EL (cell line): ENCODE results near the gene NARS2.

Experiments
- DNase-seq: peaks from one replicate; pipeline ENCODE4 v3.0.0-alpha.2; 2016

Gene NARS2

GRCh38 chr11:78428266-78428636 lies 146.4 kb downstream of the NARS2 start:
- no peak for DNase-seq

GRCh38 chr11:78427615-78428265 lies 146.9 kb downstream of the NARS2 start:
- no peak for DNase-seq

- no peak for DNase-seq
Observed at GRCh38 chr11:78426845-78427244, 147.8 kb downstream of the NARS2 start.

GRCh38 chr11:78425399-78426070 lies 149.1 kb downstream of the NARS2 start:
- DNase-seq, result no peak

GRCh38 chr11:78424334-78425270 lies 150.1 kb downstream of the NARS2 start:
- DNase-seq, result no peak

- no peak for DNase-seq
Observed at GRCh38 chr11:78423241-78423640, 151.4 kb downstream of the NARS2 start.

GRCh38 chr11:78420796-78421209 lies 153.9 kb downstream of the NARS2 start:
- peak; percentile 64 for DNase-seq

- peak; percentile 85 for DNase-seq
Observed at GRCh38 chr11:78420255-78420764, 154.4 kb downstream of the NARS2 start.

- DNase-seq, result peak; percentile 91
Observed at GRCh38 chr11:78419327-78419726, 155.3 kb downstream of the NARS2 start.

GRCh38 chr11:78418584-78419211 lies 156.0 kb downstream of the NARS2 start:
- no peak for DNase-seq

- peak; percentile 83 for DNase-seq
Observed at GRCh38 chr11:78417888-78418583, 156.6 kb downstream of the NARS2 start.

GRCh38 chr11:78417175-78417887 lies 157.3 kb downstream of the NARS2 start, which contains the start of gene GAB2:
Gene GAB2 (minus strand): TSS chr11:78417820. CDS start chr11:78417720, 100 bp downstream.
- DNase-seq, result no peak

- peak; percentile 90 for DNase-seq
Observed at GRCh38 chr11:78416285-78417174, 158.1 kb downstream of the NARS2 start.

GRCh38 chr11:78415338-78415737 lies 159.3 kb downstream of the NARS2 start:
- no peak for DNase-seq

- peak; percentile 29 for DNase-seq
Observed at GRCh38 chr11:78414321-78415051, 160.2 kb downstream of the NARS2 start.

GRCh38 chr11:78408619-78409018 lies 166.0 kb downstream of the NARS2 start:
- DNase-seq, result no peak

GRCh38 chr11:78406568-78407196 lies 168.0 kb downstream of the NARS2 start:
- peak; percentile 32 for DNase-seq

GRCh38 chr11:78405805-78406204 lies 168.9 kb downstream of the NARS2 start:
- DNase-seq, result no peak

GRCh38 chr11:78403781-78404180 lies 170.9 kb downstream of the NARS2 start:
- DNase-seq, result no peak
